ENCODE results near the gene MRPS18A. TPM values are rescaled to one million over a fixed set of nuclear protein-coding genes. Genes with fewer than 3 reads are reported as not detected.
"Not testable (repeated sequence)": the region's sequence is repeated elsewhere in the genome, so short reads cannot be mapped to it uniquely, and the experiment has no call there.

The MRPS18A gene
- total and polyA plus RNA-seq, 2 donors from 2014 or later: 36.4 to 103 TPM

- Histone ChIP-seq H3K27me3 (ENCODE audit: control insufficient read depth, insufficient read depth, low read length) (no peaks in the 10 kb centered on the region), H3K27ac (ENCODE audit: low read depth in 2 of 2, low read length in 2 of 2) (no peak overlapping the region), H3K9ac (ENCODE audit: low read length in 3 of 3) (no peak overlapping the region), H3K9me3 (ENCODE audit: control insufficient read depth in 2 of 3, insufficient read depth in 1 of 3, low read length in 3 of 3) (no peaks in the 10 kb centered on the region), H3K4me3 (ENCODE audit: low read length in 3 of 3) (no peak overlapping the region), H3K4me1 (ENCODE audit: control insufficient read depth in 2 of 3, insufficient read depth in 2 of 3, low read depth in 1 of 3, low read length in 3 of 3) (peaks cover 3 to 17% (median 15%) of the 10 kb centered on the region in 3 donors), H3K36me3 (ENCODE audit: control insufficient read depth in 2 of 3, insufficient read depth in 3 of 3, low read length in 3 of 3) (peaks cover 0 to 3% (median 2%) of the 10 kb centered on the region in 3 donors)
- TF ChIP-seq CTCF (IDR thresholded peaks at IDR 0.05; ENCODE audit: borderline replicate concordance, extremely low read depth, insufficient read depth): no peak
- DNase-seq (no peak), FAIRE-seq (no peak)
- intact Hi-C loops (cut with DNase I): loop anchor here (5.0 to 10.0 kb wide), 2 partner anchors 98 to 416 kb away; no protein-coding TSS in a partner anchor
Observed at GRCh38 chr6:43666196-43666920, 21.2 kb downstream of the MRPS18A start.

- Histone ChIP-seq H3K4me1 (ENCODE audit: control insufficient read depth in 2 of 3, insufficient read depth in 2 of 3, low read depth in 1 of 3, low read length in 3 of 3) (peaks cover 3 to 17% (median 15%) of the 10 kb centered on the region in 3 donors), H3K27ac (ENCODE audit: low read depth in 2 of 2, low read length in 2 of 2) (no peak overlapping the region), H3K27me3 (ENCODE audit: control insufficient read depth, insufficient read depth, low read length) (no peaks in the 10 kb centered on the region), H3K9ac (ENCODE audit: low read length in 3 of 3) (no peak overlapping the region), H3K4me3 (ENCODE audit: low read length in 3 of 3) (no peak overlapping the region), H3K36me3 (ENCODE audit: control insufficient read depth in 2 of 3, insufficient read depth in 3 of 3, low read length in 3 of 3) (no peaks in the 10 kb centered on the region), H3K9me3 (ENCODE audit: control insufficient read depth in 2 of 3, insufficient read depth in 1 of 3, low read length in 3 of 3) (peaks cover 0 to 5% (median 0%) of the 10 kb centered on the region in 3 donors)
- DNase-seq (no peak), FAIRE-seq (no peak)
- intact Hi-C loops (cut with DNase I): loop anchor here (5.0 to 10.0 kb wide), 2 partner anchors 99 to 417 kb away; no protein-coding TSS in a partner anchor
- TF ChIP-seq CTCF (IDR thresholded peaks at IDR 0.05; ENCODE audit: borderline replicate concordance, extremely low read depth, insufficient read depth): no peak
Observed at GRCh38 chr6:43665376-43665775, 22.2 kb downstream of the MRPS18A start.

- intact Hi-C loops (cut with DNase I): loop anchor here (10.0 kb wide), 1 partner anchor 102 kb away; no protein-coding TSS in a partner anchor
- not testable (repeated sequence) for H3K9me3 ChIP-seq (ENCODE audit: control insufficient read depth in 2 of 3, insufficient read depth in 1 of 3, low read length in 3 of 3); H3K36me3 ChIP-seq (ENCODE audit: control insufficient read depth in 2 of 3, insufficient read depth in 3 of 3, low read length in 3 of 3); H3K27me3 ChIP-seq (ENCODE audit: control insufficient read depth, insufficient read depth, low read length); H3K4me3 ChIP-seq (ENCODE audit: low read length in 3 of 3); H3K9ac ChIP-seq (ENCODE audit: low read length in 3 of 3); H3K27ac ChIP-seq (ENCODE audit: low read depth in 2 of 2, low read length in 2 of 2); DNase-seq; FAIRE-seq
- H3K4me1 ChIP-seq (ENCODE audit: control insufficient read depth in 2 of 3, insufficient read depth in 2 of 3, low read depth in 1 of 3, low read length in 3 of 3): peaks cover 0 to 11% (median 8%) of the 10 kb centered on the region in 3 donors
Observed at GRCh38 chr6:43662948-43663347, 24.6 kb downstream of the MRPS18A start.

- no peak for DNase-seq
- FAIRE-seq: no peak
- no peak overlapping the region for H3K9ac ChIP-seq (ENCODE audit: low read length in 3 of 3)
- H3K27me3 ChIP-seq (ENCODE audit: control insufficient read depth, insufficient read depth, low read length): no peaks in the 10 kb centered on the region
- no peak overlapping the region for H3K4me3 ChIP-seq (ENCODE audit: low read length in 3 of 3)
- no peaks in the 10 kb centered on the region for H3K4me1 ChIP-seq (ENCODE audit: control insufficient read depth in 2 of 3, insufficient read depth in 2 of 3, low read depth in 1 of 3, low read length in 3 of 3)
- no peak for TF ChIP-seq CTCF (IDR thresholded peaks at IDR 0.05; ENCODE audit: borderline replicate concordance, extremely low read depth, insufficient read depth)
- no peaks in the 10 kb centered on the region for H3K36me3 ChIP-seq (ENCODE audit: control insufficient read depth in 2 of 3, insufficient read depth in 3 of 3, low read length in 3 of 3)
- H3K9me3 ChIP-seq (ENCODE audit: control insufficient read depth in 2 of 3, insufficient read depth in 1 of 3, low read length in 3 of 3): peaks cover 0 to 5% (median 0%) of the 10 kb centered on the region in 3 donors
- H3K27ac ChIP-seq (ENCODE audit: low read depth in 2 of 2, low read length in 2 of 2): no peak overlapping the region
- intact Hi-C loops (cut with DNase I): no loop called here
Observed at GRCh38 chr6:43658161-43658560, 29.4 kb downstream of the MRPS18A start.

Data from kidney (tissue), 14 donors.